ENCODE results near the gene LRRC56. TPM values are rescaled to one million over a fixed set of nuclear protein-coding genes. Genes with fewer than 3 reads are reported as not detected.
"Not testable (repeated sequence)": the region's sequence is repeated elsewhere in the genome, so short reads cannot be mapped to it uniquely, and the experiment has no call there.

The LRRC56 gene
- total RNA-seq, 1 experiment from 2014 or later, result 3.4 TPM

DNA sequence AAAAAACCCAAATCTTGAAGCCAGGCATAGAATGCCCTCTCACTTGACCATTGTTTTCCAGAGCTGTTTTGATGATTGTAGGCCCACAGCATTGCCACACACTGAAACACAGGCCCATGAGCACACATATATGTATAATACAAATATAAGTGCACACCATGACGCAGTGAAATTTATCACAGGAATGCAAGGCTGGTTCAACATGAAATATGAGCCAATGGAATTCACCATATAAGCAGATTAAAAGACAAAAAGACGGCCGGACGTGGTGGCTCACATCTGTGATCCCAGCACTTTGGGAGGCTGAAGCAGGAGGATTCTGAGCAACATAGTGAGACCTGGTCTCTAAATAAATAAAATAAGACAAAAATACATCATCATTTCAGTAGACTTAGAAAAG, 20.9 kb upstream of the LRRC56 start:
- Mint-ChIP-seq H3K4me3 (no peak overlapping the region), H3K27me3 (ENCODE audit: low read depth) (peaks cover 7% of the 10 kb centered on the region), H3K9me3 (peaks cover 24% of the 10 kb centered on the region), H3K36me3 (peaks cover 40% of the 10 kb centered on the region), H3K27ac (no peak overlapping the region), H3K4me1 (no peaks in the 10 kb centered on the region; the same call in 1 of the 2 replicates)
- TF ChIP-seq, protein P1, sequence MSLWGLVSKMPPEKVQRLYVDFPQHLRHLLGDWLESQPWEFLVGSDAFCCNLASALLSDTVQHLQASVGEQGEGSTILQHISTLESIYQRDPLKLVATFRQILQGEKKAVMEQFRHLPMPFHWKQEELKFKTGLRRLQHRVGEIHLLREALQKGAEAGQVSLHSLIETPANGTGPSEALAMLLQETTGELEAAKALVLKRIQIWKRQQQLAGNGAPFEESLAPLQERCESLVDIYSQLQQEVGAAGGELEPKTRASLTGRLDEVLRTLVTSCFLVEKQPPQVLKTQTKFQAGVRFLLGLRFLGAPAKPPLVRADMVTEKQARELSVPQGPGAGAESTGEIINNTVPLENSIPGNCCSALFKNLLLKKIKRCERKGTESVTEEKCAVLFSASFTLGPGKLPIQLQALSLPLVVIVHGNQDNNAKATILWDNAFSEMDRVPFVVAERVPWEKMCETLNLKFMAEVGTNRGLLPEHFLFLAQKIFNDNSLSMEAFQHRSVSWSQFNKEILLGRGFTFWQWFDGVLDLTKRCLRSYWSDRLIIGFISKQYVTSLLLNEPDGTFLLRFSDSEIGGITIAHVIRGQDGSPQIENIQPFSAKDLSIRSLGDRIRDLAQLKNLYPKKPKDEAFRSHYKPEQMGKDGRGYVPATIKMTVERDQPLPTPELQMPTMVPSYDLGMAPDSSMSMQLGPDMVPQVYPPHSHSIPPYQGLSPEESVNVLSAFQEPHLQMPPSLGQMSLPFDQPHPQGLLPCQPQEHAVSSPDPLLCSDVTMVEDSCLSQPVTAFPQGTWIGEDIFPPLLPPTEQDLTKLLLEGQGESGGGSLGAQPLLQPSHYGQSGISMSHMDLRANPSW (CRISPR knock-in tag; conservative IDR thresholded peaks at IDR 0.05; ENCODE audit: low read depth), result no peak
- TF ChIP-seq, protein P2, sequence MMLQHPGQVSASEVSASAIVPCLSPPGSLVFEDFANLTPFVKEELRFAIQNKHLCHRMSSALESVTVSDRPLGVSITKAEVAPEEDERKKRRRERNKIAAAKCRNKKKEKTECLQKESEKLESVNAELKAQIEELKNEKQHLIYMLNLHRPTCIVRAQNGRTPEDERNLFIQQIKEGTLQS (CRISPR knock-in tag; conservative IDR thresholded peaks at IDR 0.05), result no peak
- no peak for TF ChIP-seq ZNF416 (CRISPR knock-in tag; IDR thresholded peaks at IDR 0.05)
- TF ChIP-seq ELF4 (CRISPR knock-in tag; IDR thresholded peaks at IDR 0.05; ENCODE audit: low read depth), result no peak
- no peak for TF ChIP-seq CREM (CRISPR knock-in tag; IDR thresholded peaks at IDR 0.05)
- no peak for TF ChIP-seq MYBL2 (CRISPR knock-in tag; IDR thresholded peaks at IDR 0.05)
- DNase-seq (ENCODE audit: low spot score) (no peak), ATAC-seq (no peak)
- ChIA-PET POLR2A (no interaction called here), CTCF (no interaction called here)

DNA sequence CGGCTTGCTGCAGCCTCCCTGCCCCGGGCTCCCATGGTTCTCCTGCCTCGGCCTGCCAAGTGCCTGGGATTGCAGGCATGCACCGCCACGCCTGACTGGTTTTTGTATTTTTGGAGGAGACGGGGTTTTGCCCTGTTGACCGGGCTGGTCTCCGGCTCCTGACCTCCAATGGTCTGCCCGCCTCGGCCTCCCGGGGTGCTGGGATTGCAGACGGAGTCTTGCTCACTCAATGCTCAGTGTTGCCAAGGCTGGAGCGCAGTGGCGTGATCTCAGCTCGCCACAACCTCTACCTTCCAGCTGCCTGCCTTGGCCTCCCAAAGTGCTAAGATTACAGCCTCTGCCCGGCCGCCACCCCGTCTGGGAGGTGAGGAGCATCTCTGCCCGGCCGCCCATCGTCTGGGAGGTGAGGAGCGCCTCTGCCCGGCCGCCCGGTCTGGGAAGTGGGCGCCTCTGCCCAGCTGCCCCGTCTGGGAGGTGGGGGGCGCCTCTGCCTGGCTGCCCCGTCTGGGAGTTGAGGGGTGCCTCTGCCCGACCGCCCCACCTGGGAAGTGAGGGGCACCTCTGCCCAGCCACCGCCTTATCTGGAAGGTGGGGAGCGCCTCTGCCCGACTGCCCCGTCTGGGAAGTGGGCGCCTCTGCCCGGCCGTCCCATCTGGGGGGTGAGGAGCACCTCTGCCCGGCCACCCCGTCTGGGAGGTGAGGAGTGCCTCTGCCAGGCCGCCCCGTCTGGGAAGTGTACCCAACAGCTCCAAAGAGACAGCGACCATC, 20.2 kb upstream of the LRRC56 start:
- POLR2A ChIA-PET; H3K4me1 Mint-ChIP-seq; DNase-seq (ENCODE audit: low spot score); CTCF ChIA-PET; ATAC-seq; H3K27me3 Mint-ChIP-seq (ENCODE audit: low read depth); H3K4me3 Mint-ChIP-seq; H3K27ac Mint-ChIP-seq: not testable (repeated sequence)
- Mint-ChIP-seq H3K36me3 (peaks cover 38% of the 10 kb centered on the region), H3K9me3 (peaks cover 24% of the 10 kb centered on the region)

DNA sequence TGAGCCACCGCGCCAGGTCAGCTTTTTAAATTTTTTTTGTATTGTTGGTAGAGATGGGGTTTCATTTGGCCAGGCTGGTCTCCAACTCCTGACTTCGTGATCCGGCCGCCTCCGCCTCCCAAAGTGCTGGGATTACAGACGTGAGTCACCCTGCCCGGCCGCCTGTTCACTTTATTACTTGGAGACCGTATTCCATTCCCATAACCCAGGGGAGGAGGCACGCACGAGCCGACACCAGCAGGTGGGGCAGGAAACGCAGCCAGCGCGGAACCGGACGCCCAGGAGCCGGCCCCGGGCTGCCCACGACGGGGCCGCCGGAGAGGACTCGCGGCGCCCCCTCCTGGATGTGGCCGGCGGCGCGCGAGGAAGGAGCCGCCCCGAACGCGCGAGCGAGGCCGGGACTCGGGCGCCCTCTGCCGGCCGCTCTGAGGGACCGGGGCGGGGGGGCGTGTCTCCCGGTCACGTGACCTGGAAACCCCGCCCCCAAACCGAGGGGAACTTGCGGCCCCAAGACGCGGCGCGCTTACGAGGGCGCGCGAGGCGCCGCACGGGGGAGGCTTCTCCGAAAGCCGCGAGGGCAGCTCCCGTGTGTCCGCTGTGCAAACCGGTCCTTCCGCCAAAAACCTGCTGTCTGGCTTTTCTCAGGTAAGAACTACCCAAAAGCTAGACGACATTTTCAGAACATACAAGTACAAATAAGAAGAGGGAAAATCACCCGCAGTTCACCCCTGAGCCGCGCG, 18.7 kb upstream of the LRRC56 start:
- Mint-ChIP-seq H3K36me3 (peaks cover 32% of the 10 kb centered on the region), H3K27me3 (ENCODE audit: low read depth) (peaks cover 7% of the 10 kb centered on the region), H3K4me1 (no peaks in the 10 kb centered on the region; the same call in 1 of the 2 replicates), H3K27ac (0 out of 2 replicates have a peak overlapping the region, but pooled peaks have one; percentile 70), H3K9me3 (peaks cover 25% of the 10 kb centered on the region), H3K4me3 (peak overlapping the region; percentile 60)
- CTCF ChIA-PET, result interaction anchor here (0.7 to 2.4 kb wide), 18 partner anchors 10 to 178 kb away, joined by 3 to 22 read pairs (median 5); partner anchors contain the start of genes HRAS, PHRF1, PTDSS2 and RNH1
- ATAC-seq, result peak; percentile 97
- peak; percentile 82 for DNase-seq (ENCODE audit: low spot score)
- POLR2A ChIA-PET, result no interaction called here
- TF ChIP-seq SMAD3 (CRISPR knock-in tag; IDR thresholded peaks at IDR 0.05; ENCODE audit: borderline replicate concordance), result peak; percentile 76; the same call in 1 of the 2 replicates
- TF ChIP-seq TEAD1 (CRISPR knock-in tag; IDR thresholded peaks at IDR 0.05), result peak; percentile 94
- TF ChIP-seq, protein P3, sequence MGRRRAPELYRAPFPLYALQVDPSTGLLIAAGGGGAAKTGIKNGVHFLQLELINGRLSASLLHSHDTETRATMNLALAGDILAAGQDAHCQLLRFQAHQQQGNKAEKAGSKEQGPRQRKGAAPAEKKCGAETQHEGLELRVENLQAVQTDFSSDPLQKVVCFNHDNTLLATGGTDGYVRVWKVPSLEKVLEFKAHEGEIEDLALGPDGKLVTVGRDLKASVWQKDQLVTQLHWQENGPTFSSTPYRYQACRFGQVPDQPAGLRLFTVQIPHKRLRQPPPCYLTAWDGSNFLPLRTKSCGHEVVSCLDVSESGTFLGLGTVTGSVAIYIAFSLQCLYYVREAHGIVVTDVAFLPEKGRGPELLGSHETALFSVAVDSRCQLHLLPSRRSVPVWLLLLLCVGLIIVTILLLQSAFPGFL (CRISPR knock-in tag; IDR thresholded peaks at IDR 0.05; ENCODE audit: borderline replicate concordance), result no peak
- no peak for TF ChIP-seq PRRX2 (CRISPR knock-in tag; IDR thresholded peaks at IDR 0.05)
- TF ChIP-seq RELA (CRISPR knock-in tag; IDR thresholded peaks at IDR 0.05; ENCODE audit: borderline replicate concordance), result 0 out of 2 replicates have a peak, but pooled peaks have one; percentile 41
- peak; percentile 73; the same call in 1 of the 2 replicates for TF ChIP-seq ZBTB21 (CRISPR knock-in tag; IDR thresholded peaks at IDR 0.05; ENCODE audit: borderline replicate concordance)
- no peak for TF ChIP-seq ZNF416 (CRISPR knock-in tag; IDR thresholded peaks at IDR 0.05)
- TF ChIP-seq ZNF396 (CRISPR knock-in tag; IDR thresholded peaks at IDR 0.05; ENCODE audit: borderline replicate concordance), result no peak
- TF ChIP-seq, protein P4, sequence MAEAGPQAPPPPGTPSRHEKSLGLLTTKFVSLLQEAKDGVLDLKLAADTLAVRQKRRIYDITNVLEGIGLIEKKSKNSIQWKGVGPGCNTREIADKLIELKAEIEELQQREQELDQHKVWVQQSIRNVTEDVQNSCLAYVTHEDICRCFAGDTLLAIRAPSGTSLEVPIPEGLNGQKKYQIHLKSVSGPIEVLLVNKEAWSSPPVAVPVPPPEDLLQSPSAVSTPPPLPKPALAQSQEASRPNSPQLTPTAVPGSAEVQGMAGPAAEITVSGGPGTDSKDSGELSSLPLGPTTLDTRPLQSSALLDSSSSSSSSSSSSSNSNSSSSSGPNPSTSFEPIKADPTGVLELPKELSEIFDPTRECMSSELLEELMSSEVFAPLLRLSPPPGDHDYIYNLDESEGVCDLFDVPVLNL (CRISPR knock-in tag; IDR thresholded peaks at IDR 0.05; ENCODE audit: borderline replicate concordance, low read depth), result no peak
- TF ChIP-seq, protein P5, sequence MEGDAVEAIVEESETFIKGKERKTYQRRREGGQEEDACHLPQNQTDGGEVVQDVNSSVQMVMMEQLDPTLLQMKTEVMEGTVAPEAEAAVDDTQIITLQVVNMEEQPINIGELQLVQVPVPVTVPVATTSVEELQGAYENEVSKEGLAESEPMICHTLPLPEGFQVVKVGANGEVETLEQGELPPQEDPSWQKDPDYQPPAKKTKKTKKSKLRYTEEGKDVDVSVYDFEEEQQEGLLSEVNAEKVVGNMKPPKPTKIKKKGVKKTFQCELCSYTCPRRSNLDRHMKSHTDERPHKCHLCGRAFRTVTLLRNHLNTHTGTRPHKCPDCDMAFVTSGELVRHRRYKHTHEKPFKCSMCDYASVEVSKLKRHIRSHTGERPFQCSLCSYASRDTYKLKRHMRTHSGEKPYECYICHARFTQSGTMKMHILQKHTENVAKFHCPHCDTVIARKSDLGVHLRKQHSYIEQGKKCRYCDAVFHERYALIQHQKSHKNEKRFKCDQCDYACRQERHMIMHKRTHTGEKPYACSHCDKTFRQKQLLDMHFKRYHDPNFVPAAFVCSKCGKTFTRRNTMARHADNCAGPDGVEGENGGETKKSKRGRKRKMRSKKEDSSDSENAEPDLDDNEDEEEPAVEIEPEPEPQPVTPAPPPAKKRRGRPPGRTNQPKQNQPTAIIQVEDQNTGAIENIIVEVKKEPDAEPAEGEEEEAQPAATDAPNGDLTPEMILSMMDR (IDR thresholded peaks at IDR 0.05), result peak; percentile 98
- no peak for TF ChIP-seq NR3C1 (CRISPR knock-in tag; conservative IDR thresholded peaks at IDR 0.05; ENCODE audit: low read depth)
- TF ChIP-seq, protein P6, sequence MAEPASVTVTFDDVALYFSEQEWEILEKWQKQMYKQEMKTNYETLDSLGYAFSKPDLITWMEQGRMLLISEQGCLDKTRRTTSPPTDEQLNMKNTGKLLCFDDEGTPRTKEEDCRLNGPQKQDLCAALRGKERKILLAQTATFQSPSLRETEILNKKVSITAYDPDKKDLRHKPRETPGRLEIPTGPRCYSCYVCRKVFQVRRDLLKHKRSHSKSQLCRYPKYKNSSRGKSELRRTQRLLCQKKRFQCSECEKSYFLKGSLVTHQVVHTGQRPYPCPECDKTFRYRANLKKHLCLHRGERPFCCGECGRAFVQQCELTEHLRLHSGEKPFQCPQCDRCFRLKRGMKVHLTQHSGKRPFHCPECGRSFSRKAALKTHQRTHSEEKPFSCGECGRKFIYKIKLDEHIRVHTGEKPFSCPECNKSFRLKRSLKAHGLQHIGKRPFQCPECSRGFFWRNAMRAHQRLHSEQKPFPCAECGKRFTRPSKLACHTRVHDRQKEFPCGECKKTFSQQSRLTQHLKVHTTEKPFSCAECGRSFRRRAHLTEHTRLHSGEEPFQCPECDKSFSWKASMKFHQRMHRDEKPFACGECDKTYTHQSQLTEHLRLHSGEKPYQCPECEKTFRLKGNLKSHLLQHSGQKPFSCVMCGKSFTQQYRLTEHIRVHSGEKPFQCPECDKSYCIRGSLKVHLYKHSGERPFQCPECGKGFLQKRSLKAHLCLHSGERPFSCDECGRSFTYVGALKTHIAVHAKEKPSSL (CRISPR knock-in tag; conservative IDR thresholded peaks at IDR 0.05), result no peak
